NOMO-1 treated with DMSO at 0.1 percent for 48 hours (cell line): Measurements from ENCODE around the gene MN1.
"Not testable (repeated sequence)": the region's sequence is repeated elsewhere in the genome, so short reads cannot be mapped to it uniquely, and the experiment has no call there.

ENCODE experiments used
- DNase-seq: peaks from one replicate; lab custom pipeline; 2025; ENCODE audit not compliant: unreplicated experiment; lab: John Stamatoyannopoulos, UW

The MN1 gene

DNA sequence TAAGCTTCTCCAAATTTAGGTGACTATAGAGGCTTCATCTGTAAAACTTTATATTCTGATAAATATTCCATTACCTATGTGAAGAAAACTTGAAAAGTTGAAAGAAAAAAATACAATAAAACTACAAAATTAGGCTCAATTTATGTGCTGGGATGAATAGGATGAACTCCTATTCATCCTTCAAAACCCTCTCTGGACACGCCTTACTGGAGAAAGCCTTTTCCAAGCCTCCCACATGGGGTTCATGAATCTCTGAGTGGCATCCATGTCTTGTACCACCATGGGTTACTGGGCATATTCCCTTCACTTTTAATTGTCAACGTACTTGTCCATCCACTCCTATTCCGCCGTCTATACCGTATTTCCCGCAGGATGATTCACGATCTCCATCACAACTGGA is 55.7 kb downstream of the MN1 start:
- no peak for DNase-seq

DNA sequence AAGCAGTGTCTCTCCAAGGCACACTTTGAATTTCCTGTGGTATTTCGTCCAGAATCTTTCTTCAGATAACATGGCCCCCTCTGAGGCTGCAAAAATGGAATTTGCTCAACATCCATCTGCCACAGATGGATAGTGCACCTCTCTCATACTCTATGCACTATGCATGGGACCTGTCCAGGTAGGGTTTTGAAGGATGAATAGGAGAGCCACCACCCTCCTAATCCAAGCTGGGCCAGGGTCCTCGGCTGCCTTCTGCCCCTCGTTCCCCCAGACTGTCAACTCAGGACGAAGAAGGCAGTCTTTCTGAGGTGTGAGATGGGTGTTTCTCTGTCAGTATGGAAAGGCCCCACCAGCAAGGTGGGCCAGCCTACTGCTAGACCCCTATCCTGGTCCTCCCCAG is 56.4 kb downstream of the MN1 start:
- DNase-seq: no peak

DNA sequence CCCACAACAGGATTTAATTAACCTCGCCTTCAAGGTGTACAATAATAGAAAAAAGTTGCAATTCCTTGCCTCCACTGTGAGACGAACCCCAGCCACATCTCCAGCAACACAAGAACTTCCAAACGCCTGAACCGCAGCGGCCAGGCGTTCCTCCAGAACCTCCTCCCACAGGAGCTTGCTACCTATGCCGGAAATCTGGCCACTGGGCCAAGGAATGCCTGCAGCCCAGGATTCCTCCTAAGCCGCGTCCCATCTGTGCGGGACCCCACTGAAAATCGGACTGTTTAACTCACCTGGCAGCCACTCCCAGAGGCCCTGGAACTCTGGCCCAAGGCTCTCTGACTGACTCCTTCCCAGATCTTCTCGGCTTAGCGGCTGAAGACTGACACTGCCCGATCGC is 57.5 kb downstream of the MN1 start:
- DNase-seq: not testable (repeated sequence)

DNA sequence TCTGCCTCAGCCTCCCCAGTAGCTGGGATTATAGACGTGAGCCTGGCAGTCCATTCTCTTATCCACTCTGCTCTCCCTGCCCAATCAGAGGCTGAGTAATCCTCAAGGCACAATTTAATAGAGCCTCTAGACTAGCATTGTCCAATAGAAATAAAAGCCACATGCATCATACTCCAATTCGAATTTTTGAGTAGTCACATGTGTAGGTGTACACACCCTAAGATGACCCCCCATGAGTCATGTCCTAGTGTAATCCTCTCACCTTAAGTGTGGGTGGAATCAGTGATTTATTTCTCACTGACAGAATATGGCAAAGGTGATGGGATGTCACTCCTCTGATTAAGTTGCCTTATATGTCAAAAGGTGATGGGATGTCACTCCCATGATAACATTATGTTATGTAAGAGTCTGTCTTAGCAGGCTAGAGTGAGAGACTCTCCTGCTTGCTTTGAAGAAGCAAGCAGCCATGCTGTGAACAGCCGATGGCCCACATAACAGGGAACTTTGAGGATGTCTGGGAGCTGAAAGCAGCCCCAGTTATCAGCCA is 61.3 kb downstream of the MN1 start:
- no peak for DNase-seq

DNA sequence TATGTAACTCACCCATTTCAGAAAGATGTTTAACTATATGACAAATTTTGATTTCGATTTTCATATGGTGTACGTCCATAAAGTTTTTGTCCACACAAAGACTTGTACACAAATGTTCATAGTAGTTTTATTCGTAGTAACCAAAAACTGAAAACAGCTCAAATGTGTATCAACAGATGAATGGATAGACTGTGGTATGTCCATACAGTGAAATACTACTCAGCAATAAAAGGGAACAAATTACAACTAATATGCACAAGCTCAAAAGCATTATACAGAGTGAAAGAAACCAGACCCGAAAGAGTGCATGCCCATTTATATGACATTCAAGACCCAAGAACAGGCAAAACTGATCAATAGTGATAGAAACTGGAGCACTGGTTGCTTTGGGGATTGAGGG is 64.0 kb downstream of the MN1 start:
- DNase-seq: no peak

DNA sequence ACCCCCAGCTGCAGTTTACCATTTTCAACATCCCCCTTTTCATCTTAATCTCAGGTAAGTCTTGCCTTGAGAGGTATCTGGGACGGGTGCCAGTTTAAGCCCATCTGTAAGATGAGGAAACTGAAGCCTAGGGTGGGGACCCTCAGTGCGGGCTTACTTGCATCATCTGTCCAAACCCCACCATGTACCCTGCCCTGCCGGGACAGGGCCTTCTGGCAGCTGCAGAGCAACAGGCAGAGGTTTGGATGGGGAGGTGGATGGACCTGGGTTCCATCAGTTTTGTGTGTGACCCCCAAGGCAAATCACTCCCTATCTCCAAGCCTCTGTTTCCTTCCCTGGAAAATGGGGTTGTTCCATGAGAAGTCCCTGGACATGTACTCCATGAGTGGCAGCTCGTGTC is 67.5 kb downstream of the MN1 start:
- no peak for DNase-seq

DNA sequence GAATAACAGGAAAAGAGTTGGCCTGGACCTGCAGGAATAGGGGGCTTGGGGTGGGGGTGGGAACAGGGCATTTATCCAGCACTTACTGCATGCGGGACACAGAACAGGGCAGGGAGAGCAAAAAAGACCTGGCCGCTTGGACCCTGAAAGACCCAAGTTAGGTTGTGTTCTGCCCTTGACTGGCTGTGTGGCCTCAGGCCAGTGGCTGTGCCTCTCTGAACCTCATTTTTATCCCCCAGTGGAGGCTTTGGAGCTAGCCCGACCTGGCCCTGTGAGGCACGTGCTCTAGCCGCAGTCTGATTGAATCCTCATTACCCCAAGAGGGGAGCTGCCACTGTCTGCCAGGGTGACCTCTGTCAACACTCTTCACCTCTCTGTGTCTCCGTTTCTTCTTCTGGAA is 68.7 kb downstream of the MN1 start:
- DNase-seq: no peak

DNA sequence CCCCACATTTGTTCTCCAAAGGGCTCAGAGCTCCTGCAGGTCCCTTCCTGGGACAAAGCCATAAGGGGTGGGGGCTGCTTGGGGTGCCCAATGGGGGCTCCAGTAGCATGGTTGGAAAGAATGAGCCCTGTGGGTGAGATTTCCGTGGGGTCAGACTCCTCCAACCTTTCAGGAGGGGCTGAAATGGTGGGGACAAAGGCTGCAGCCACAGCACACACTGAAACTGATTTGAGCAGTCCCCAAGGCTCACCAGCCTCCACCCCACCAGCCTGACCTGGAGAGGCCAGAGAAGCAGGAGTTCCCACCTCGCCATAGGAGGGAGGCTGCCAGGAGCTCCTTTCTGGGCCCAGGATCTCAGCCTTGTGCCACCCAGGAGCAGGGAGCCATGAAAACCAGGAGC is 69.2 kb downstream of the MN1 start:
- no peak for DNase-seq

DNA sequence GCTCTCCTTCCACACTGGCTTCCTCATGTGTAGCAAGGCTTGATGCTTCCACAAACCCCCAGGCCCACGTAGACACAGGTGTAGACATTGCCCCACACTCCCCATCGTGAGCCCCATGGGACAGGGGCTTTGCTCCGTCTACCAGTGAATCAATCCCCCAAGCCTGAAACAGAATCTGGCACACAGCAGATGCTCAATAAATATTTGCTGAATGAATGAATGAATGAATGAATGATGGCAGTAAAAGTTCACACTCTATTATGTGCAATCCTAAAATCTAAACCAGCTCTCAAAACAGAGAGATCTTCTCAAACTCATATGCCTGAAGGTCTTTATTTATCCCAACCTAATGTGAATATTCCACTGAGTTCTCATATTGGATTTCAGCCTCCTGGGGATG is 69.9 kb downstream of the MN1 start:
- DNase-seq: no peak

DNA sequence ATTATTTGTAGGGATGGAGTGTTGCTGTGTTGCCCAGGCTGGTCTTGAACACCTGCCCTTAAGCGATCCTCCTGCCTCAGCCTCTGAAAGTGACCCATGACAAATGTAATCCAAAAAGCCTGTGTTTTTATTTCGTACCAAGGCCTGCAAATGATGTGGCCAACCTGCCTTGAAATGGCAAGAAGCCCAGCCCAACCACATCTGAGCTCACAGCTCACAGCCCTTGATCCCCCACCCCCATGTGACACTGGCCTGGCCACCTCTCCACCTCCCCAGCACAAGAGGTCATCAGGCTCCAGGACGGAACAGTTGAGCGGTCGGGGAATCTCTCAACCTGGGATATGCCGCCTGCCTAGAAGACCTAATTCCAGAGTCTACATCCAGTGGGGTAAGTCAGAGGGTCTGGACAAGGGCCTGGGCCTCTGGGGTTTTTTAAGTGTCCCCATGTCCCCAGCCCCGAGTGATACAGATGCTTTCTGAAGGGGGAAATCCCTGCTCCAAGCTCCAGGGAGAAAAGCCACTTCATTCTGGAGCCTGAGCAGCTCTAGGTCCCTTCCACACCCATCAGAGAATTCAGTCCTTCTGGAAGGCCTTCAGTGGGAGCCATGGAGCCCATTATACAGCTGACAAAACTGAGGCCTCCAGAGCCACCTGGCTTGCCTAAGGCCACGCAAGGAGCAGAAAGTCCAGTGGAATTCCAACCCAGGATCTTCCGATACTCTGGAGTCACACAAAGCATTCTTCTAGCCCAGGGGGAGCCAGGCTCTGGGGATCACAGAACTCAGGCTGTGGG is 70.7 kb downstream of the MN1 start:
- DNase-seq: no peak

DNA sequence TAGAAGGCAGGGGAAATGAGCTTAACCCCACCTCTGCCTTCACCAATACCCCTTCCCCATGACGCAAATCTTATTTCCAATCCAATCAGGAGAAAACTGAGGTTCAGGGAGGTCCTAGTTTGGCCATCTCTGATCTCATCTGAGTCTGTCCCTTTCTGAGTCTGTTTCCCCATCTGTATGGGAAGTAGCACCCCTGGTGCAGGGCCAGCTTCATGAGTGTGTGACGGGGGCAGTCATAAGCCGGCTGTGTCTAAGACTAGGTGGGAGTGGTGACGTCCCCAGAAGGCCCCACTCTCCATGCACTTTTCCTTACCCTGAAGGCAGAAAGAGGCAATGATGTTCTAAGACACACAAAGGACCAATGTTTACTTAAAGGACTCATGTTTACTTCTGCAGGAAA is 72.3 kb downstream of the MN1 start:
- no peak for DNase-seq

DNA sequence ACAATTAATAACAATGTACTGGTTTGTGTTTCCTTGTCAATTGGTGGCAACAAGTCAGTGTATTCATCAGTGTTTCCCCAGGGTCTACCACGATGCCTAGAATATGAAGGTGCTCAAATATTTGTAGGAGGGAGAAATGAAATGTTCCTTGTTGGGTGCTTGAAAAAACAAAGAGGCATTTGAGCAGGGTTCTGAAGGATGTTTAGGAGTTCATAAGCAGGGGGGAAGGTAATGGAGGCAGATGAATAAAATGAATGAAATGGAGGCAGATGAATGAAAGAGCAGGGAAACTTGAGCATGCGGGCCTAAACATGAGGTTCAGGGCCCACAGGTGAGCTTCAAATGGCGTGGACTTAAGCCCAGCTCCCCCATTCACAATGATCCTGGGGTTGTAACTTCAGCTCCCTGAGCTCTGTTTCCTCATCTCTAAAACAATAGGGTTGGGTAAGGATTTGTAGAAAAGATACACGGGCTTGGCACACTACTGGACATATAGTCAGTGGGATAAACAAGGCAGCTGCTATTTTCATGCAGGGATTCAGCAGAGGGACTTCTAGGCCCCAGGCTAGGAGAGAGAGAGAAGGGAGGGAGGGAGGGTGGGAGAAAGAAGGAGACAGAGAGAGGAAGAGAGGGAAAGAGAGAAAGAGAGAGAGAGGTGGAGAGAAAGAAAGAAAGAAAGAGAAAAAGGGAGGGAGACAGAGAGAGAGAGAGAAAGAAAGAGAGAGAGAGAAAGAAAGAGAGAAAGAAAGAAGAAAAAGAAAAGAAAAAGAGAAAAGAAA is 73.7 kb downstream of the MN1 start:
- no peak for DNase-seq

DNA sequence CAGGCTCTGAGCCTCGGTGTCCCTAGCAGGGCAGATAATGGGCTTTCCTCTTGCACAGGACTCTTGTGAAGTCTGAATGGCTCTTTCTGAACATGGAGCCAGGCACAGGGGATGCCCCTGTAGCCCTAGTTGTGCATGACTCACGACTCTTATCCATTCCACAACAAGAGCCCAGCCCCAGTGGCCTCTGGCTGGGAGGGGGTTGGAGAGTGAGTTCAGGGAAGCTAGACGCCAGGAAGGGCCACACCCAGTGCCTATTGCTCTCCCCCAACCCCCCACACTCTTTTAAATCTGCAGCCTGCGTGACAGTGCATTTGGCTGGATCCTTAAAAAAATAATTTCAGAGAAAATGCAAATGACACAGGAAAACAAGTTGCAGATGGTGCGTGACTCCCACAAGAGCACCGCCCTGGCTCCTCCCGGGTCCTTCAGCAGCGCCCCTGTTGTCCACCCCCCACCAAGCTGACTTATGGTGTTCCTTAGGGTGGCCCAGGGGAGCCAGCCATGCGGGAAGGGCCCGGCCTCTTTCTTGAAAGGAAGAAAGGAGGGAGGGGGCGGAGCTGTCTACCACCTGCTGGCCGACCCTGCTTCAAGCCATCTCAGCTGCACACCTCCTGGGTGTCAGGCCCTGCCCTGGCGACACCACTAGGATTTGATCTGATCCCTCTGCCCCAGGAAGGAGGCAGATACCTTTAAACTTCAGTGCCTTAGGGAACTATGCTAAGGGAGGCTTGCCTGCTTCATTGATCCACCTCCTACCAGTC is 74.7 kb downstream of the MN1 start:
- DNase-seq: peak; percentile 76

DNA sequence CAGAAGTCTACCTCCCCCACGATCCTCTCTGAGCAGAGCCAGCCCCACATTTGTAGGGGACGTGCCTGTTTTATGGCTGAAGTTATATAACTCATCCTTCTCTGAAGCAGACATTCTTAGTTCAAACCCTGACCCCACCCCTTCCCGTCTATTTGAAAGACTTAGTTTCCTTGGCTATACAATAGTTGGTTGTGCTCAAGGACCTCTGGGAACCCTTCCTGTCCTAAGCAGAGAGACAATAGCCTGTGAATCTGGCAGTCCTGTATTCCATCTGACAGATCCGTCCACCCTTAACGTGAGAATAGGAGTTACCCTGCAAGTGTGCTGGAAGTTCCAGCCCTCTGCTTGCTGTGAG is 75.2 kb downstream of the MN1 start:
- DNase-seq: no peak

DNA sequence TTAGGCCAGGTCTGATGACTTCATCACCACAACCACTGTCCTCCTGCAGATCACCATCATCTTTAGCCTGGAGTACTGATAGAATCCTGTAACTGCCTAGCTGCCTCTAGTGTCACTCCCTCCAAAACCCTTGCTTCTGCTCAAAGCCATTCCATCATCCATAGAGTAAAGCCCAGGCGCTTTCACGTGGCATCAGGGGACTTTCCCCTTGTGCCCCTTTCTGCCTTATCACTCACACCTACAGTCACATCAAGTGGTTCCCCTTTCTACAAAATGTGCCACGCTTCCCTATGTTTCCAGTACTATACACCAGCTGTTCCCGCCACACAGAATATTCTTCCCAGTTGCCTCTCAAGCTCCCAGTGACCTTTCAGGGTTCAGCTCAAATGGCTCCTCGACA is 75.9 kb downstream of the MN1 start:
- no peak for DNase-seq

DNA sequence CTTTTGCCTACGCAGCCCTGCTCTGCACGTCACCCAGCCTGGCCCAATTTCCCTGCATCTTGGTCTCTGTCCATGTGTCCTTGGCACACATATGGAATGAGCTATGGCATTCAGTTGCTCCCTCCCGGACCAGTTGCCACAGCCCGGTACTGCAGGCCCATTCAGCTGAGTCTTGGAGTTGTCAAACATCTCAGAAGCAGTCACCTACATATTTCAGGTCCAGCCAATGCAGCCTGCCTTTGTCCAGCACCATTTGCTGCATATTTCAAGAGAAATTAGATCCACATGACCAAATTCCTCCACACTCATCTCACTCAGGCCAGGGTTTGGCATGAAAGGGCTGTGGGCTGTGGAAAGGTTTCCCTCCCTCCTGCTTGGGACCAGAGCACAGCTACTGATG is 76.8 kb downstream of the MN1 start:
- DNase-seq: no peak

DNA sequence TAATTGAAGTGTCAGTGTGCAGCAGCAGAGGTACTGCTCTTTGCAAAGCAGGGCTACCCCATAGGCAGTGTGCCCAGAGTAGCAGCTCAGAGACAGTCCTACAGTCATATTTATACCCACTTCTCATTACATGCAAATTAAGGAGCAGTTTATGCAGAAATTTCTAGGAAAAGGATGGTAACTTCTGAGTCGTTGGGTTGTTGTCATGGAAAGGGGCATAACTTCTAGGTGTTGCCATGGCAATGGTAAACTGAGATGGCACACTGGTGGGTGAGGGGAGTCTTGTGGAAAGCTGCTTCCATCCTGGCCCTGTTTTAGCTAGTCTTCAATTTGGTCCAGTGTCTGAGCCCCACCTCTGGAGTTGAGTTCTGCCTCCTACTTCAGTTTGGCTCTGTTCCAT is 77.4 kb downstream of the MN1 start:
- no peak for DNase-seq

DNA sequence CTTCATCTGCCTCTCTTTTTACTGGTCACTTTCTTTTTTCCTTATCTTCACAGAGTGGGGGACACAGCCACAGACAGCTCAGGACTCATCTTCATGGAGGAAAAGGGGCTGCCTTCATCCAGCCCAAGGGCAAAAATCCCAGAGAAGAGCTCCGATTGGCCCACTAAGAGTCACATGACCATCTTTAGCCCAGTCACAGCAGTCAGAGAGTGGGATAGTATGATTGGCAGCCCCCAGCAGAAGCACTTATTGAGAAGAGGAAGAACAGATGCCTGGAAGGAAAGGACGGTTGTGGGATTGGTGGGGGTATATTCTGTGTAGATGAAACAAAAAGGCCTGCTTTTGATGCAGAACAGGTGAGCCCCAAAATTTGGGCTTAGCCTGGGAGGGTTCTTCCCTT is 77.8 kb downstream of the MN1 start:
- DNase-seq: no peak

DNA sequence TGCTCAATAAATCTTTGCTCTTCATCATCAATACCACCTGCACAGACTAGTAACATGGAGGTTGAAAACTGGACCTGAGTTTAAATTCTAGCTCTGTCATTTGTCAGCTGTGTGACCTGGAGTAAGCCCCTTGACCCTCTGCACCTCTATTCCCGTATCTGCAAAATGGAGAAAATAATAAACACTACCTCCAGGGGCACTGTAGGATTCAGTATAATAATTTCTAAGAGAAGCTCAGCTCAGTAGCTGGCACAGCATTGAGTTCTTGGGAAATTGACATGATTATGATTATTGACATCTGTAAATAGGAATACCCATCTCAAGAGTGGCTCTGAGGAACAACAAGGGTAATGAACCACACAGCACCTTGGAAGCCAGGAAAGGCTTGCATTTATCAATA is 78.4 kb downstream of the MN1 start:
- DNase-seq: no peak

DNA sequence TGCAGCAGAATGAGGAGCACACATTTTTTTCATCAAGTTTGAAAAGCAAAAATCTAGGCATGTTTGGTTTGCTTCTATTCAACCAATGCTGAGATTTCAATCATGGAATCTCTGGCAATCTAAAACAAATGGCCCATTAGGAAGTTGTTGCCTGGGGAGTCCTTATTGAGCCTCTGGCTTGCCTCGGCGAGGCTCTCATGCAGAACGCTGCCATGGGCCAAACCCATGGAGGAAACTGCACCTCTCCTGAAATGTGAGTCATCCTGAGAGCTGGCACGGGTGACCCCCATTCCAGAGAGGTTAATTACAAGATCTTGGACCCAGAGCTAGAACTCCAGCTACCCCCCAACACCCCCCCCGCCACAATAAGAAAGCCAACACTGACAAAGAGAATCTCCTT is 80.7 kb downstream of the MN1 start:
- no peak for DNase-seq

DNA sequence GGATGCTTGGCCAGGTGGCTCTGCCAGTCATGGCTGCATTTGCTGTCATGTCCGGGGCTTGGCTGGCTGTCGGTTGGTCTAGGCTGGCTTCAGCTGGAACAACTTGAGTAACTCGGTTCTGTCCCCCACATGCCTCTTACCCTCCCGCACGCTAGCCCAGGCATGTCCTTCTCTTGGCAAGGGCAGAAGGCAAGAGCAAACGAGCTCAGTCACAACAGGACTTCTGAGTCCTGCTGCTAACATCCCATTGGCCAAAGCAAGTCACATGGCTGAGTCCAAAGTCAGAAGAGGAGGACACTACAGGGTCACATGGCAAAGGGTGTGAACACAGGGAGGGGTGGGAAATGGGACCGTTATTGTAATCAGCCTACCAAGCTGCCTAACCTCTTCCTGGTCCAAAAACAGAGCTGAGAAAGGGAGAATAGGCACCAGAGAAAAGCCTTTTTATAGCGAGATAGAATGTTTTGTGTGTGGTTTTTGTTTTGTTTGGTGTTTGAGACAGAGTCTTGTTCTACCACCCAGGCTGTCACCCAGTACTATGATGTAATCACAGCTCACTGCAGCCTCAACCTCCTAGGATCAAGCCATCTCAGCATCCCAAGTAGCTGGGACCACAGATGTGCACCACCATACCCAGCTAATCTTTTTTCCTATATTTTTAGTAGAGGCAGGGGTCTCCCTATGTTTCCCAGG is 81.9 kb downstream of the MN1 start:
- peak; percentile 28 for DNase-seq
